ENCODE results near the gene LRRC4C.
"Not testable (repeated sequence)": the region's sequence is repeated elsewhere in the genome, so short reads cannot be mapped to it uniquely, and the experiment has no call there.

Gene LRRC4C

DNA sequence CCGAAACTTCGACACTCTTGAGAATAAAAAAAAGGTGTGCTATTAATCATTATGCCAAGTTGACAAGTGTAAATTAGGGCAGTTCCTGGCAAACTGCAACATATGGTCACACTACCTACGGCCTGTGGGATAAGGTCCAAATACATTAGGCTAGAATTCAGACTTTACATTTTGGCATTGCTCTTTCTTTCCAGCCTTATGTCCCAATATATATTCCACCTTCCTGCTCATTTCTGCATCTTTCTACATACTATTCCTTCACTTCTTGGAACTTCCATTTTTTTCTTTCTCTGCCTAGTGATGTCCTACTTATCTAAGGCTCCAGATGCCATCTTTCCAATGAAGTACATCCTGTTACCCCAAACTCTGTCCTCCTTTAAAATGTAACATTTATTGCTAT lies 577.2 kb downstream of the LRRC4C start:
- Histone ChIP-seq H3K27me3 (ENCODE audit: control insufficient read depth, insufficient read depth, low read length, poor library complexity, severe bottlenecking) (no peaks in the 10 kb centered on the region), H3K36me3 (ENCODE audit: control insufficient read depth, insufficient read depth, low read length) (no peaks in the 10 kb centered on the region), H3K27ac (ENCODE audit: insufficient read depth, low read depth, low read length, poor library complexity, severe bottlenecking) (no peak overlapping the region), H3K9me3 (ENCODE audit: control insufficient read depth, low read length) (no peaks in the 10 kb centered on the region), H3K4me1 (ENCODE audit: control insufficient read depth, insufficient read depth, low read length) (no peaks in the 10 kb centered on the region), H3K4me3 (ENCODE audit: insufficient read depth, low read depth, low read length) (no peak overlapping the region)
- WGBS, 2 experiments, result 88 to 94% methylated on average over 3 of the region's 3 CpGs

DNA sequence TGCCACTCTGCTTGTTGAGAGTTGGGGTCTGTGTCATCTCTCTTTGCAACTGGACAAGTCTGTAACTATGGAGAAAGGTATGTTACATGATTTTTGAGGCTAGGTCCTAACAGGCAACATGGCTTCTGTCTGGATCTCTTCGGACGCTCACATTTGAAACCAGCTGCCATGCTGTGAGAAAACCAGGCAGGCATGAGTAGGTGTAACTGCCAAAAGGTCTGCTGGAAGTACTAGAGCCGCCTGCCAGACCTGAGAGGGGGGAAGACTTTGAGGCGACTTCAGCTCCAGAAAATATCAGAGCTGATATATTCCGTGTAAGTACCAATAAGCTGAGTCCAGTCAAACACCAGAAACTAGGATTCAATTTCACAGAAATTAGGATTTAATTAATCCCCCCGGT lies 579.5 kb downstream of the LRRC4C start:
- Histone ChIP-seq H3K27me3 (ENCODE audit: control insufficient read depth, insufficient read depth, low read length, poor library complexity, severe bottlenecking) (no peaks in the 10 kb centered on the region), H3K9me3 (ENCODE audit: control insufficient read depth, low read length) (no peaks in the 10 kb centered on the region), H3K27ac (ENCODE audit: insufficient read depth, low read depth, low read length, poor library complexity, severe bottlenecking) (no peak overlapping the region), H3K36me3 (ENCODE audit: control insufficient read depth, insufficient read depth, low read length) (no peaks in the 10 kb centered on the region), H3K4me1 (ENCODE audit: control insufficient read depth, insufficient read depth, low read length) (no peaks in the 10 kb centered on the region), H3K4me3 (ENCODE audit: insufficient read depth, low read depth, low read length) (no peak overlapping the region)
- WGBS, 2 experiments, result 96 to 97% methylated on average over 5 to 6 of the region's 6 CpGs

DNA sequence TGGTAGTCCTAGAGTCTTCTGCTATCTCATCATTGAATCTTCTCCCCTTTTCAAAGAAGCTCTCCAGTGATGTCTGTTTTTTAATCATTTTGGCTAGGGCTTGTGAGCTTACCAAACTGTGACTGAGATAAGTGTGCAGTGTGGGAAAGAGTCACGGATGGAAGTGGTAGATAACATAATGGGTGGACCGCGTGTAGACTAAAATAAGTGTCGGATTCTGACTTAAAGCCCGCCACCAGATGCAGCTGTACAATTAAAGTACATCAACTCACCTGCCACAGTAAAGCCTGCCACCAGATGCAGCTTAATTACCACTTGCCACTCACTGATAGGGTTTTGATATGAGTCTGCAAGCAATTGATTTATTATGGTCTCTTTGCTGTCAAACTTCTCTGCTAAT lies 581.5 kb downstream of the LRRC4C start:
- H3K36me3 ChIP-seq (ENCODE audit: control insufficient read depth, insufficient read depth, low read length), result no peaks in the 10 kb centered on the region
- 88 to 94% methylated on average over 5 of the region's 5 CpGs for WGBS, 2 experiments
- H3K4me3 ChIP-seq (ENCODE audit: insufficient read depth, low read depth, low read length), result no peak overlapping the region
- no peak overlapping the region for H3K27ac ChIP-seq (ENCODE audit: insufficient read depth, low read depth, low read length, poor library complexity, severe bottlenecking)
- H3K4me1 ChIP-seq (ENCODE audit: control insufficient read depth, insufficient read depth, low read length), result no peaks in the 10 kb centered on the region
- no peaks in the 10 kb centered on the region for H3K27me3 ChIP-seq (ENCODE audit: control insufficient read depth, insufficient read depth, low read length, poor library complexity, severe bottlenecking)
- H3K9me3 ChIP-seq (ENCODE audit: control insufficient read depth, low read length), result no peaks in the 10 kb centered on the region

DNA sequence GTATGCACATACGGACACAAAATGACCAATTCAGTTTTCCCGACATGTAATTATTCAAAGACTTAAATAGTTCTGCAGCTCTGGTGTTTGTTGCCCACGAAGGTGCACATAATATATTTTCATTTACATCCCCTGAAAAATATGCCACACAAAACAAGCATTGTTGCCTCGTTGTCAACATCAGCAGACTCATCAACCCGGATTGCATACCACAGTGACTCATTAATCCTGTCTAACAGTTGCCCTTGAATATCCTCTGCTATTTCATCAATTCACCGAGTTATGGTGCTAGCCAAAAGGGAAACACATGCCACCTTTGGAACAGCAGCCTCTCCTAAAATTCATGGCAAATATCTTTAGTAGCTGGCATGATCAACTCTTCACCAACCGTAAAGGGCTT lies 582.2 kb downstream of the LRRC4C start:
- Histone ChIP-seq H3K27ac (ENCODE audit: insufficient read depth, low read depth, low read length, poor library complexity, severe bottlenecking) (no peak overlapping the region), H3K4me1 (ENCODE audit: control insufficient read depth, insufficient read depth, low read length) (no peaks in the 10 kb centered on the region), H3K4me3 (ENCODE audit: insufficient read depth, low read depth, low read length) (no peak overlapping the region), H3K9me3 (ENCODE audit: control insufficient read depth, low read length) (no peaks in the 10 kb centered on the region), H3K36me3 (ENCODE audit: control insufficient read depth, insufficient read depth, low read length) (no peaks in the 10 kb centered on the region), H3K27me3 (ENCODE audit: control insufficient read depth, insufficient read depth, low read length, poor library complexity, severe bottlenecking) (no peaks in the 10 kb centered on the region)
- 87 to 94% methylated on average over 7 of the region's 7 CpGs for whole genome bisulfite sequencing, 2 experiments

DNA sequence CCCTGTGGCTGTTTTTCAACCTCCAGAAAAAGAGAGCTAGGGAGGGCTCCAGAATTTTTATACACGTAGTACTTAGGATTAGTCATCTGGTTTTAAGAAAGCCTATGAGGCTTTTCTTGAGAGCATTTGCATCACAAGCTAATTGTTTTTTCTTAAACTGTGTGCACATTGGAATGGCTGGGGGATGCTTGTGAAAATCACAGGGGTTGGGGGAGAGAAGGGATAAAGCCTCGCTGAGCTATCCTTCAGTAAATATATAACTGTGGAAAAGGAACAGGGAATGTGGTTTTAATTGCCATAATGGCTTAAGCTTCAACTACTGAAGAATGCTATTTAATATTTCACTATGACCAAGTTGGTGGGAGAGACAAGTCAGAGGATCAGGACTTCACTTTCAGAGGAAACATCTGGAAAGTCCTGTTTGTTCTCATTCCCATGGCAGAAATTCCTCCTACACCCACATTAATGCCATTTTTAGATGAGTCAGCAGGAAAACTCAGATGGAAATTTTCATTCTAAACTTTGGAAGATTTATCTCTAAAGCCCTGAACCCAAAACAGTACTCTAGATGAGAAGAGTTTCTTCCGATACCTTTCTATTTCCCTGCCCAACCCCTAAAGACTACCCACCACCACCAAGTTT lies 591.3 kb downstream of the LRRC4C start:
- no peaks in the 10 kb centered on the region for H3K27me3 ChIP-seq (ENCODE audit: control insufficient read depth, insufficient read depth, low read length, poor library complexity, severe bottlenecking)
- no peak overlapping the region for H3K4me3 ChIP-seq (ENCODE audit: insufficient read depth, low read depth, low read length)
- H3K27ac ChIP-seq (ENCODE audit: insufficient read depth, low read depth, low read length, poor library complexity, severe bottlenecking), result no peak overlapping the region
- H3K4me1 ChIP-seq (ENCODE audit: control insufficient read depth, insufficient read depth, low read length), result no peaks in the 10 kb centered on the region
- WGBS, 2 experiments, result 88 to 94% methylated on average over 3 of the region's 3 CpGs
- H3K9me3 ChIP-seq (ENCODE audit: control insufficient read depth, low read length), result no peaks in the 10 kb centered on the region
- H3K36me3 ChIP-seq (ENCODE audit: control insufficient read depth, insufficient read depth, low read length), result no peaks in the 10 kb centered on the region

DNA sequence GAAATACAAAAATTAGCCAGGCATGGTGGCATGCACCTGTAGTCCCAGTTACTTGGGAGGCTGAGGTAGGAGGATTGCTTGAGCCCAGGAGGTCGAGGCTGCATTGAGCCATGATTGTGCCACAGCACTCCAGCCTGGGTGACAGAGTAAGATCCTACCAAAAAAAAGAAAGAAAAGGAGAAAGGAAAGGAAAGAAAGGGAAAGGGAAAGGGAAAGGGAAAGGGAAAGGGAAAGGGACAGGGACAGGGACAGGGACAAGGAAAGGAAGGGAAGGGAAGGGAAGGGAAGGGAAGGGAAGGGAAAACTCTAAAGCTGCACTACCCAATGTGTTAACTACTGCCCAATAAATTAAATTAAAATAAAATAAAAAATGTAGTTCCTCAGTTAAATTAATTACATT lies 601.7 kb downstream of the LRRC4C start:
- H3K27ac ChIP-seq (ENCODE audit: insufficient read depth, low read depth, low read length, poor library complexity, severe bottlenecking); H3K36me3 ChIP-seq (ENCODE audit: control insufficient read depth, insufficient read depth, low read length); H3K4me1 ChIP-seq (ENCODE audit: control insufficient read depth, insufficient read depth, low read length); H3K27me3 ChIP-seq (ENCODE audit: control insufficient read depth, insufficient read depth, low read length, poor library complexity, severe bottlenecking); H3K9me3 ChIP-seq (ENCODE audit: control insufficient read depth, low read length); H3K4me3 ChIP-seq (ENCODE audit: insufficient read depth, low read depth, low read length): not testable (repeated sequence)
- WGBS, 2 experiments, result 81 to 91% methylated on average over 1 of the region's 1 CpG

DNA sequence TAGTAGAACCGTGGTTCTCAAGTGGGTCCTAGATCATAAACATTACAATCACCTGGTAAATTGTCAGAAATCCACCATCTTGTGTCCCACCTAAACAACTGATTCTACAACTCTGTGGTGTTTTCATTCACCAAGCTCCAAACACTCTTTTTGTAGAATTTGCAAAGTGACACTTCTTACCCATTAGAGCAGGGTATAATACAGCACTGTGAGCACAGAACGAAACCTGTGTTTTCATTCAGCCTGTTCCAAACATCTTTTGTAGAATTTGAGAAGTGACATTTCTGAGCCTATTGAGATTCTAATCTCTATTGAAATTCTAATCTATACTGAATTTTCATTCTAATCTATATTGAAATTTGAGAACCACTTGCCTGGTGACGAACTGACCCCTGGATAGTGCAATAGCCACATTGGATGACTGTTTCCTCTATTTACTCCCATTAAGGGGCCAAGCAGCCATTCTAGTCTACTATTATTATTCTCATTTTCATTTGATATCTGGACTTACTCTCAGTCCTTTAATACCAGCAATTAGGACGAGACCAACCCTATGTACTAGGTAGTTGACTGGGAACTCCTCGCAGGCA lies 616.6 kb downstream of the LRRC4C start:
- no peaks in the 10 kb centered on the region for H3K9me3 ChIP-seq (ENCODE audit: control insufficient read depth, low read length)
- no peak overlapping the region for H3K27ac ChIP-seq (ENCODE audit: insufficient read depth, low read depth, low read length, poor library complexity, severe bottlenecking)
- WGBS, 2 experiments, result 87 to 94% methylated on average over 4 to 5 of the region's 5 CpGs
- no peaks in the 10 kb centered on the region for H3K4me1 ChIP-seq (ENCODE audit: control insufficient read depth, insufficient read depth, low read length)
- H3K27me3 ChIP-seq (ENCODE audit: control insufficient read depth, insufficient read depth, low read length, poor library complexity, severe bottlenecking), result no peaks in the 10 kb centered on the region
- H3K4me3 ChIP-seq (ENCODE audit: insufficient read depth, low read depth, low read length), result no peak overlapping the region
- no peaks in the 10 kb centered on the region for H3K36me3 ChIP-seq (ENCODE audit: control insufficient read depth, insufficient read depth, low read length)

DNA sequence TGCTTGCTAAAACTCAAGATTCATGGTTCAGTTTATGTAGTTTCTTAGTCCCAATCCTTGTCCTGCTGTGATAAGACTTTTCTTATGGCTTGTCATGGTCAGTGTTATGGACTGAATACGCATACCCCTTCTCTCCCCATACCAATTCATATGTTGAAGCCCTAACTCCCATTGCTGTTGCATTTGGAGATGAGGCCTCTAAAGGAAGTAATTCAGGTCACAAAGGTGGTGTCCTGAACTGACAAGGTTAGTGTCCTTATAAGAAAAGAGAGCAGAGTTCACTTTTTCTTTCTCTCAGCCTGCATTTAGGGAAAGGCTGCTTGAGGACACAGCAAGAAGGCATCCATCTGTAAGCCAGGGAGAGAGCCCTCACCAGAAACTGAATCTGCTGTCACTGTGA lies 618.2 kb downstream of the LRRC4C start:
- WGBS, 2 experiments, result 100% methylated on average over 1 of the region's 1 CpG; no CpG with 5 or more reads in 1 of the 2 experiments
- Histone ChIP-seq H3K4me3 (ENCODE audit: insufficient read depth, low read depth, low read length) (no peak overlapping the region), H3K27me3 (ENCODE audit: control insufficient read depth, insufficient read depth, low read length, poor library complexity, severe bottlenecking) (no peaks in the 10 kb centered on the region)

DNA sequence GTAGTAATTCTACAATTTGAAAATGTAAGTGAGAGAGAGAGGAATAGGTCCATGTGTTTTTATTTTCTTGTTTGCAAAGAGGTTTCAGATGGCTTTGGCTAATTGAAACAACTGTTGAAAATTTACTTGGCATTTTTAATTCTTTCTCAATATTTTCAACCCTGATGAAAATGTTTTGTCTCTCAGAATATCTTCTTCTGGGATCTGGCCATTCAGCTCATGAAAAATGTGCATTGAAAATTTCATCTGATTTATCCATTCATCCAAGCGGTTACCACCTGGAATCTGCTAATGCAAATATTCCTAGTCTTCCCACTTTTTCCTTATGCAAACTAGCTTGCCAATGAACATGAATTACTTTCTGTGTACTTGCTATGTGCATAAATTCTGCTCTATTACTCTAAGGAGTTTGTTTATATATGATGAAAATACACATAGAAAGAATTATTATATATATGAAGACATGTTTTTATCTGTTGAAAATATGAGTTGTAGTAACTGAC lies 621.2 kb downstream of the LRRC4C start:
- H3K27ac ChIP-seq (ENCODE audit: insufficient read depth, low read depth, low read length, poor library complexity, severe bottlenecking), result no peak overlapping the region
- H3K4me1 ChIP-seq (ENCODE audit: control insufficient read depth, insufficient read depth, low read length), result no peaks in the 10 kb centered on the region
- H3K36me3 ChIP-seq (ENCODE audit: control insufficient read depth, insufficient read depth, low read length), result no peaks in the 10 kb centered on the region
- H3K4me3 ChIP-seq (ENCODE audit: insufficient read depth, low read depth, low read length), result no peak overlapping the region
- WGBS, 2 experiments, result 94 to 95% methylated on average over 1 of the region's 1 CpG
- H3K9me3 ChIP-seq (ENCODE audit: control insufficient read depth, low read length), result no peaks in the 10 kb centered on the region
- H3K27me3 ChIP-seq (ENCODE audit: control insufficient read depth, insufficient read depth, low read length, poor library complexity, severe bottlenecking), result no peaks in the 10 kb centered on the region

More for the DNA sequence above, 618.2 kb downstream of the LRRC4C start:
- Histone ChIP-seq H3K36me3 (ENCODE audit: control insufficient read depth, insufficient read depth, low read length) (no peaks in the 10 kb centered on the region), H3K27ac (ENCODE audit: insufficient read depth, low read depth, low read length, poor library complexity, severe bottlenecking) (no peak overlapping the region), H3K9me3 (ENCODE audit: control insufficient read depth, low read length) (no peaks in the 10 kb centered on the region), H3K4me1 (ENCODE audit: control insufficient read depth, insufficient read depth, low read length) (no peaks in the 10 kb centered on the region)

DNA sequence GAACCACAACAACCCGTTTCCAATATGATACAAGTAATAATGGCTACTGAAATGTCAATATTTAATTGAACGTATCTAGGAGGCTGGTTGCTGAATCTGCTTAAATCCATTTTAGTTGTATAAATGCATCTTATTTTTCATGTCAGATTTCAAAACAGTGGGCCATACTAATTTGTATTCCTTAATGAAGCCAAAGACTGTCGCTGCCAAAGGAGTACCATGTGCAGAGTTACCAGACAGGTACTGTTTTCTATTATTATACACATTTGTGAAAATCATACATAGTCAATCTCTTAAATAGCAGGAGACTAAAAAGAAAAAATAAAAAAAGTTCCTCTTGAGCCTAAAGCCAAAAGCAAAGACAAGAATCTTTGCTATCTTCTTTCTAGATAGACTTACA lies 632.3 kb downstream of the LRRC4C start:
- Histone ChIP-seq H3K4me3 (ENCODE audit: insufficient read depth, low read depth, low read length) (no peak overlapping the region), H3K36me3 (ENCODE audit: control insufficient read depth, insufficient read depth, low read length) (no peaks in the 10 kb centered on the region)
- WGBS, 2 experiments, result 90 to 100% methylated on average over 1 to 3 of the region's 3 CpGs

More for the DNA sequence above, 632.3 kb downstream of the LRRC4C start:
- no peaks in the 10 kb centered on the region for H3K9me3 ChIP-seq (ENCODE audit: control insufficient read depth, low read length)
- H3K4me1 ChIP-seq (ENCODE audit: control insufficient read depth, insufficient read depth, low read length), result no peaks in the 10 kb centered on the region
- no peak overlapping the region for H3K27ac ChIP-seq (ENCODE audit: insufficient read depth, low read depth, low read length, poor library complexity, severe bottlenecking)
- no peaks in the 10 kb centered on the region for H3K27me3 ChIP-seq (ENCODE audit: control insufficient read depth, insufficient read depth, low read length, poor library complexity, severe bottlenecking)
